Coronary artery (tissue), 2 donors: ENCODE measurements around the gene ANKS1B.
"Not testable (repeated sequence)": the region's sequence is repeated elsewhere in the genome, so short reads cannot be mapped to it uniquely, and the experiment has no call there.

Experiments
- DNase-seq: peaks from one replicate; pipeline ENCODE4 v3.0.0-alpha.2; 2017; ENCODE audit warnings: low spot score
- H3K27ac ChIP-seq, 2 donors: fragments of 200-600 bp; sonication (generic); one replicate each; pipeline ENCODE4 v1.5.1; 2016 to 2019
- H3K4me3 ChIP-seq: fragments of 200-600 bp; sonication (generic); 2 replicates; pipeline ENCODE4 v1.5.1; 2016; ENCODE audit warnings: mild to moderate bottlenecking, moderate library complexity
- CTCF ChIP-seq: fragments of 200-600 bp; sonication (generic); IDR thresholded peaks from one replicate; pipeline ENCODE4 v1.5.1; 2019; ENCODE audit warnings: antibody characterized with exemption

Gene ANKS1B

GRCh38 chr12:99598785-99599184, 386.0 kb downstream of the ANKS1B start:
- DNase-seq: no peak
- Histone ChIP-seq H3K27ac (no peak overlapping the region), H3K4me3 (no peak overlapping the region)
- no peak for TF ChIP-seq CTCF

- no peak for DNase-seq
- no peak for TF ChIP-seq CTCF
- H3K4me3 ChIP-seq: no peak overlapping the region
- no peak overlapping the region for H3K27ac ChIP-seq
Measured at GRCh38 chr12:99596762-99597161, 388.0 kb downstream of the ANKS1B start.

GRCh38 chr12:99577125-99577524, 407.6 kb downstream of the ANKS1B start:
- not testable (repeated sequence) for H3K4me3 ChIP-seq, DNase-seq

GRCh38 chr12:99573980-99574379, 410.8 kb downstream of the ANKS1B start:
- no peak for DNase-seq
- TF ChIP-seq CTCF: no peak
- Histone ChIP-seq H3K27ac (no peak overlapping the region), H3K4me3 (no peak overlapping the region)

More at GRCh38 chr12:99577125-99577524, 407.6 kb downstream of the ANKS1B start:
- not testable (repeated sequence) for H3K27ac ChIP-seq

- Histone ChIP-seq H3K4me3 (no peak overlapping the region), H3K27ac (no peak overlapping the region)
- DNase-seq: no peak
- TF ChIP-seq CTCF: no peak
Measured at GRCh38 chr12:99567072-99567471, 417.7 kb downstream of the ANKS1B start.

- DNase-seq: no peak
- no peak overlapping the region for H3K4me3 ChIP-seq
- no peak for TF ChIP-seq CTCF
- H3K27ac ChIP-seq: no peak overlapping the region
Measured at GRCh38 chr12:99558109-99558508, 426.6 kb downstream of the ANKS1B start.

GRCh38 chr12:99553461-99553860, 431.3 kb downstream of the ANKS1B start:
- Histone ChIP-seq H3K27ac (no peak overlapping the region), H3K4me3 (no peak overlapping the region)
- no peak for TF ChIP-seq CTCF
- no peak for DNase-seq

- H3K27ac ChIP-seq: no peak overlapping the region
- DNase-seq: no peak
- TF ChIP-seq CTCF: no peak
- H3K4me3 ChIP-seq: no peak overlapping the region
Measured at GRCh38 chr12:99552022-99552421, 432.7 kb downstream of the ANKS1B start.
